AG09309 (cell line): ENCODE measurements around the gene PCNX4.
"Not testable (repeated sequence)": the region's sequence is repeated elsewhere in the genome, so short reads cannot be mapped to it uniquely, and the experiment has no call there.

ENCODE experiments used
- DNase-seq: peaks from one replicate; pipeline ENCODE4 v3.0.0-alpha.2; 2010; ENCODE audit warnings: low read depth
- H3K4me3 ChIP-seq: 2 replicates; pipeline ENCODE4 v1.5.1; 2011; ENCODE audit warnings: mild to moderate bottlenecking, low read depth, low read length, moderate library complexity; ENCODE audit not compliant: control insufficient read depth
- TF ChIP-seq, protein P1 (sequence below): IDR thresholded peaks from 2 replicates; pipeline ENCODE4 v1.5.1; 2011; ENCODE audit warnings: mild to moderate bottlenecking, low read depth, low read length, inconsistent platforms; ENCODE audit not compliant: insufficient read depth, control insufficient read depth; ENCODE audit errors: missing control alignments

Gene PCNX4

DNA sequence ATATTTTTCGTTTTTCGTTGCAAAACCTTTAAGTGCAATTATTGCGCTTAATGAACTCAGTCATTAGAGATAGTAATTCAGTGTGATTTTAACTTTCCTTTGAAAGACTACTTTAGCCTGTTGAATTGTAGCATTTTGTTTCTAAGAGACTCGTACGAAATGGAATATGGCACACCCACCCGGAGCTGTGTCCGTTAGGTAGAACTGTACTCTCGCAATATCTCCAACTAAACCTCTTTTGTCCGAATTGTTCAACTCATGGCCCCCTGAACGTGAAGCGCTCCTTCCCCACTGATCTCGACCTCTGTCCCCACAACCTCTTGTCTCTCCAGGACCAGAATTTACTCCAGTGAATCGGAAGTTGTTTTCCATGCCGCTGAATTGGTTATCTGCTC, 800 bp downstream of the PCNX4 start:
- TF ChIP-seq, protein P1, sequence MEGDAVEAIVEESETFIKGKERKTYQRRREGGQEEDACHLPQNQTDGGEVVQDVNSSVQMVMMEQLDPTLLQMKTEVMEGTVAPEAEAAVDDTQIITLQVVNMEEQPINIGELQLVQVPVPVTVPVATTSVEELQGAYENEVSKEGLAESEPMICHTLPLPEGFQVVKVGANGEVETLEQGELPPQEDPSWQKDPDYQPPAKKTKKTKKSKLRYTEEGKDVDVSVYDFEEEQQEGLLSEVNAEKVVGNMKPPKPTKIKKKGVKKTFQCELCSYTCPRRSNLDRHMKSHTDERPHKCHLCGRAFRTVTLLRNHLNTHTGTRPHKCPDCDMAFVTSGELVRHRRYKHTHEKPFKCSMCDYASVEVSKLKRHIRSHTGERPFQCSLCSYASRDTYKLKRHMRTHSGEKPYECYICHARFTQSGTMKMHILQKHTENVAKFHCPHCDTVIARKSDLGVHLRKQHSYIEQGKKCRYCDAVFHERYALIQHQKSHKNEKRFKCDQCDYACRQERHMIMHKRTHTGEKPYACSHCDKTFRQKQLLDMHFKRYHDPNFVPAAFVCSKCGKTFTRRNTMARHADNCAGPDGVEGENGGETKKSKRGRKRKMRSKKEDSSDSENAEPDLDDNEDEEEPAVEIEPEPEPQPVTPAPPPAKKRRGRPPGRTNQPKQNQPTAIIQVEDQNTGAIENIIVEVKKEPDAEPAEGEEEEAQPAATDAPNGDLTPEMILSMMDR: no peak
- peak overlapping the region; percentile 92 for H3K4me3 ChIP-seq
- no peak for DNase-seq

DNA sequence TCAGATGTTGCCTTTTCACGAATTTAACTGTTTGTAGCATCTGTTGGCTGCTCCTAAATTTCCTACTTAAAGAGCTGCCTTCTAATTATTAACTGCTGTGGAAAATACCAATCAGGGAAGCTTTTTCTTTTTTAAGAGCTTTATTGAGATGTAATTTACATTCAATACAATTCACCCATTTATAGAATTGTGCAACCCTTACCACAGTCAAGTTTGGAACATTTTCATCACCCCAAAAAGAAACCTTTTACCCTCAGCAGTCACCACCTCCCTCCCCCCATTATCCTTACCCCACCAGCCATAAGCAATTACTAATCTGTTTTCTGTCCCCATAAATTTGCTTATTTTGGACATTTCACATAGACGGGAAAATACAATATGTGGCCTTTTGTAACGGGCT, 1.4 kb downstream of the PCNX4 start:
- no peak for DNase-seq

DNA sequence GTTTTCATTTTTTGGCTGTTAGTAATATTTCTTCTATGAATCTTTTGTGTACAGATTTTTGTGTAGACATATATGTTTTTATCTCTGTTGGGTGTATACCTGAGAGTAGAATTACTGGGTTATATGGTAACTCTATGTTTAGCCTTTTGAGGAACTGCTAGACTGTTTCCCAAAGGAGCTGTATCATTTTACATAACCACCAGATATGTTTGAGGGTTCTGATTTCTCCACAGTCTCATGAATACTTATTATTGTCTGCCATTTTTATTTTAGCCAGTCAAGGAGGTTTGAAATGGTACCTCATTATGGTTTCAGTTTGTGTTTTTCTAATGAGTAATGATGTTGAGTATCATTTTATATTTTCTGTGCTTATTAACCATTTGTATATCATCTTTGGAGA, 1.9 kb downstream of the PCNX4 start:
- TF ChIP-seq, protein P1: no peak
- no peak for DNase-seq

More for the DNA sequence above, 1.4 kb downstream of the PCNX4 start:
- H3K4me3 ChIP-seq: peak overlapping the region; percentile 92
- TF ChIP-seq, protein P1: no peak

DNA sequence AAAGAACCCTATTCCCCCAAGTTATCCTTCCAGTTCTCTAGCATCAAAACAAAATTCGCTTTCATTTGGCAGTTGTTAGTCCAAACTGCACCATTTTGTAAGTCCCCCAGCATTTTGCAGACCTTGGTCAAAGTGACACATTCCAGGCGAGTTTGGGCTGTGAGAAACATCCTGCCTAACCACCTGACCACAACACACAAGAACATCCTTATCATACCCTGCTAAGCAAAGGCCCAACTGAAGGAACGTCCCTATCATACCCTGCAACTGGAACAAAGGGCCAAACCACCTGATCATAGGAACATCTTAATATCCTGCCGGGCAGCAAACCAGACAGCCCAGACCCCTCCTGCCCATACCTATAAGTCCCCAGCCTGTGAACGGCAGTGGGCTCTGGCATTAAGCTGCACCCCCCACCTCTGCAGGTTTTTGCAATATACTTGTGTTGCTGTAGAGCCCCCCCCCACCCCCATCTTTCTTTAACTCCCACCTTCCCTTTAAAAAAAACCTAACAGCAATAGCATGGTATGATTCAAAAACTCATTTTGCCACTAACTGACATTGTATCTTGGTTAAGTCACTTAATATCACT, 2.7 kb downstream of the PCNX4 start:
- TF ChIP-seq, protein P1: no peak
- DNase-seq: no peak
- no peak overlapping the region; the same call in 1 of the 2 replicates for H3K4me3 ChIP-seq

More for the DNA sequence above, 1.9 kb downstream of the PCNX4 start:
- H3K4me3 ChIP-seq: peak overlapping the region; percentile 92

DNA sequence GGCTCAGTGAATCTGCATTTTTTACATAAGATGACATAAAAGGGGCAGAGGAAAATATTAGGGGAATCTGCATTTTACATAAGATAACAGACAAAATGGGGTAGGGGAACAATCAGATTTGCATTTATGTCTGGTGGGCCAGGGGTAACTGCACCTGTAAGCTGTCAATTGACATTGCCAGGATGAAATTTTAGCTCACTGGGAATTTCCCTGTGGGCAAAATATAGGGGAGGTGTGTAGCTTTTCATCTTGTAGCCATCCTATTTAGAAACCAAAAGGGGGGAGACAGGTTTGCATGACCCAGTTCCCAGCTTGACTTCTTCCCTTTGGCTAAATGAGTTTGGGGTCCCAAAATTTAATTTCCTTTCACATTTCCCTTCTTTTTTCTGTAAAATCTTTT, 3.5 kb downstream of the PCNX4 start:
- TF ChIP-seq, protein P1: no peak
- H3K4me3 ChIP-seq: no peak overlapping the region
- DNase-seq: no peak

DNA sequence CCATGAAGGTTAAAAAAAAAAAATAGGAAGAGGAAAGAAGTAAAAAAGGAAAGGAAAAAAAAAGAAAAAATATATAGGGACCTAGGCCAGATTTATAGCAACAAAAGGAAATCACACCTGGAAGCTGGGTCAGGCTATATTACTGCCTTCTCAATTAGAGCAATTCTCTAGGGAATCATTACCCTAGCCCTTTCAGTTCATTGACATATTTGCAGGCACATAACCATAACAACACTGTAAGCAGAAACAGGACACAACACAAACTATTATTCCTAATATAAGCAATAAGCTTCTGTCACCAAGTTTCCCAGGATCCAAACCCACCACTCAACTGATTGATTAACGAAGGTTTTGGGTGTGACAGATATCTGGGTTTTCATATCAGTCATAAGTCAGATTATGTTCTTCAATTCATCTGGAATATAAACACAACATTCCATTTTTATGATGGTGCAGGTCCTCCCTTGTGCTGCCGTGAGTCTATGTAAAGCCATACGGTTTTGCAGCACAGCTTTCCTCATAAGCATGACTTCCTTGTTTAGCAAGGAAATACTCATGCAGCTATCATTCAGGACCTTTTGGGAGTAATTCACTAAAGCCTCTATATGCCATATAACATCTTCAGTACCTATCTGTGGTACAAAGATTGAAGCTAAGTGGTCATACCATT, 4.2 kb downstream of the PCNX4 start:
- no peak overlapping the region for H3K4me3 ChIP-seq
- TF ChIP-seq, protein P1: no peak
- DNase-seq: no peak

DNA sequence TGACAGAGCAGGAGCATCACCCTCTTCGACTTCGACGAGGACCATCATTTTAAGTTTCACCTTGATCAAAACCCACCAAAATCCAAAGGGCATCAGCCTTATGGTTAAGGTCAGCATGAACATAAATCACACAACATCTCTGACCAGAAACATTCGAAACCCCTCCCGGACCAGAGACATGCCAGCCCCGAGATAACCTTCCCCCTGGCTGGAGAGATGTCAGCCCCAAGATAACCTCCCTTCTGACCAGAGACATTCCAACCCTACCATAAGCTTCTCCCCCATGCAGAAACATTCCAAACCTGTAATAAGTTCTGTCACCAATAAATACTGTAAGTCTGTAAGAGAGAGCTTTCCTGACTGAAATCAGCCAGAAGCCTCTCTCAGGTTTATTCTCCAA, 6.3 kb downstream of the PCNX4 start:
- H3K4me3 ChIP-seq: no peak overlapping the region
- TF ChIP-seq, protein P1: no peak
- no peak for DNase-seq

DNA sequence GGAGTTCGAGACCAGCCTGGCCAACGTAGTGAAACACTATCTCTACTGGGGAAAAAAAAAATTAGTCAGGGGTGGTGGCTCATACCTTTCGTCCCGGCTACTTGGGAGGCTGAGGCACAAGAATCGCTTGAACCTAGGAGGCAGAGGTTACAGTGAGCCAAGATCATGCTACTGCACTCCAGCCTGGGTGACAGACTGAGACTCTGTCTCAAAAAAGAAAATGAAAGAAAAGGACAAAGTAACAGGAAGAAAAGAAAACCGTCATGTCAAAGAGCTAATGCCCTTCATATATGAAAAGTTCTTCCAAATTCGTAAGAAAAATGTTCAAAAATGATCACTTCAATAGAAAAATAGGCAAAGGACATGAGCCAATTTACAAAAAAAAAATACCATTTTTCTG, 8.1 kb downstream of the PCNX4 start:
- not testable (repeated sequence) for DNase-seq, H3K4me3 ChIP-seq
